ENCODE results near the gene C15orf62.

C15orf62 gene

GRCh38 chr15:40756938-40757337 is 12.8 kb upstream of the C15orf62 start:
- DNase-seq = no peak

GRCh38 chr15:40759961-40760360 is 9.8 kb upstream of the C15orf62 start:
- DNase-seq = no peak

GRCh38 chr15:40762919-40763800 is 6.6 kb upstream of the C15orf62 start:
- DNase-seq = peak; percentile 54 to 65

- peak; percentile 70 to 75 for DNase-seq
Measured at GRCh38 chr15:40763801-40764628, 5.8 kb upstream of the C15orf62 start, which contains the start of gene GCHFR. Gene GCHFR (plus strand): TSS chr15:40764068. CDS start chr15:40764181, 113 bp downstream.

- DNase-seq = no peak
Measured at GRCh38 chr15:40764629-40765103, 5.1 kb upstream of the C15orf62 start.

- no peak for DNase-seq
Measured at GRCh38 chr15:40766194-40766815, 3.5 kb upstream of the C15orf62 start.

- no peak for DNase-seq
Measured at GRCh38 chr15:40766906-40767837, 2.6 kb upstream of the C15orf62 start.

- DNase-seq = no peak
Measured at GRCh38 chr15:40767838-40768500, 1.8 kb upstream of the C15orf62 start.

GRCh38 chr15:40768521-40769273 is 1.1 kb upstream of the C15orf62 start:
- DNase-seq = no peak

GRCh38 chr15:40770147-40770721 is 454 bp downstream of the C15orf62 start:
- no peak for DNase-seq

- DNase-seq = no peak
Measured at GRCh38 chr15:40771242-40771641, 1.5 kb downstream of the C15orf62 start.

- no peak for DNase-seq
Measured at GRCh38 chr15:40772014-40772413, 2.2 kb downstream of the C15orf62 start.

GRCh38 chr15:40773496-40773895 is 3.7 kb downstream of the C15orf62 start:
- DNase-seq = no peak

- DNase-seq = no peak
Measured at GRCh38 chr15:40773902-40774301, 4.1 kb downstream of the C15orf62 start.

GRCh38 chr15:40775007-40775406 is 5.2 kb downstream of the C15orf62 start:
- DNase-seq = no peak

- DNase-seq = no peak
Measured at GRCh38 chr15:40775740-40776536, 6.2 kb downstream of the C15orf62 start.

GRCh38 chr15:40776537-40777141 is 6.9 kb downstream of the C15orf62 start:
- peak in 1 of 2 donors; percentile 30 for DNase-seq

- DNase-seq = peak; percentile 78 to 81
Measured at GRCh38 chr15:40782609-40783227, 12.9 kb downstream of the C15orf62 start.
